GM23338 (cell line): Measurements from ENCODE around the gene CMSS1. TPM values are rescaled to one million over a fixed set of nuclear protein-coding genes. Genes with fewer than 3 reads are reported as not detected.

ENCODE experiments used
- ATAC-seq: fragments of 200-7000 bp; cut with Tn5 transposase; 3 replicates; pipeline ENCODE4 v1.9.1; 2020
- DNase-seq: peaks from one replicate; pipeline ENCODE4 v3.0.0-alpha.2; 2015; ENCODE audit warnings: low spot score
- H2AFZ ChIP-seq: fragments of 200-600 bp; sonication (generic); 2 replicates; pipeline ENCODE4 v1.8.0; 2016; ENCODE audit warnings: antibody characterized with exemption, mild to moderate bottlenecking, moderate library complexity
- H3F3A ChIP-seq: fragments of 200-600 bp; sonication (generic); replicated peaks from 2 replicates; pipeline ENCODE4 v1.8.0; 2017; ENCODE audit warnings: antibody characterized with exemption, mixed run types, low read depth
- H3K27ac ChIP-seq: fragments of 200-600 bp; sonication (generic); 2 replicates; pipeline ENCODE4 v1.6.1; 2016; ENCODE audit warnings: low read depth
- H3K27me3 ChIP-seq: fragments of 200-600 bp; sonication (generic); 2 replicates; pipeline ENCODE4 v1.8.0; 2016; ENCODE audit warnings: mild to moderate bottlenecking, mixed run types, moderate library complexity; ENCODE audit not compliant: insufficient read depth
- H3K36me3 ChIP-seq: fragments of 200-600 bp; sonication (generic); 2 replicates; pipeline ENCODE4 v1.8.0; 2016; ENCODE audit warnings: mild to moderate bottlenecking; ENCODE audit not compliant: insufficient read depth
- H3K4me1 ChIP-seq: fragments of 200-600 bp; sonication (generic); 2 replicates; pipeline ENCODE4 v1.8.0; 2016; ENCODE audit warnings: mild to moderate bottlenecking, moderate library complexity; ENCODE audit not compliant: insufficient read depth
- H3K4me2 ChIP-seq: fragments of 200-600 bp; sonication (generic); 2 replicates; pipeline ENCODE4 v1.7.1; 2017; ENCODE audit warnings: mixed run types
- H3K4me3 ChIP-seq: fragments of 200-600 bp; sonication (generic); 2 replicates; pipeline ENCODE4 v1.6.1; 2016; ENCODE audit warnings: mixed run types
- H3K79me2 ChIP-seq: fragments of 200-600 bp; sonication (generic); replicated peaks from 2 replicates; pipeline ENCODE4 v1.8.0; 2017; ENCODE audit warnings: mild to moderate bottlenecking; ENCODE audit not compliant: insufficient read depth
- H3K9me2 ChIP-seq: fragments of 200-600 bp; sonication (generic); 2 replicates; pipeline ENCODE4 v1.8.0; 2017; ENCODE audit not compliant: insufficient read depth
- H4K20me1 ChIP-seq: fragments of 200-600 bp; sonication (generic); replicated peaks from 2 replicates; pipeline ENCODE4 v1.8.0; 2017; ENCODE audit warnings: mild to moderate bottlenecking; ENCODE audit not compliant: insufficient read depth
- H3K27ac Mint-ChIP-seq: 2 replicates; pipeline ENCODE4 v1.8.0; 2020; ENCODE audit warnings: inconsistent platforms, mild to moderate bottlenecking, moderate library complexity, mixed read lengths
- H3K27me3 Mint-ChIP-seq: 3 replicates; pipeline ENCODE4 v1.8.0; 2022; ENCODE audit warnings: low read depth, mild to moderate bottlenecking, moderate library complexity, mixed read lengths, inconsistent platforms; ENCODE audit not compliant: insufficient read depth, poor library complexity
- H3K36me3 Mint-ChIP-seq: 3 replicates; pipeline ENCODE4 v1.8.0; 2021; ENCODE audit warnings: low read depth, mild to moderate bottlenecking, inconsistent platforms, moderate library complexity, mixed read lengths
- H3K4me1 Mint-ChIP-seq: 3 replicates; pipeline ENCODE4 v1.8.0; 2020; ENCODE audit warnings: mild to moderate bottlenecking, inconsistent platforms, mixed read lengths
- H3K4me3 Mint-ChIP-seq: 3 replicates; pipeline ENCODE4 v1.8.0; 2021; ENCODE audit warnings: moderate library complexity, mild to moderate bottlenecking, inconsistent platforms, mixed read lengths
- H3K9me3 Mint-ChIP-seq: 3 replicates; pipeline ENCODE4 v1.8.0; 2020; ENCODE audit warnings: moderate library complexity, mild to moderate bottlenecking, inconsistent platforms, mixed read lengths
- CREB1 ChIP-seq: fragments of 250-450 bp; sonication (Bioruptor Pico); IDR thresholded peaks from 2 replicates; pipeline ENCODE4 v1.5.0; 2020; ENCODE audit warnings: low read depth, mild to moderate bottlenecking, moderate library complexity
- CTCF ChIP-seq, 2 experiments: fragments of 200-600 bp in 1 of 2; sonication (generic) in 1 of 2; conservative IDR thresholded peaks; 2 replicates each; pipeline versions ENCODE4 v1.5.1 to v1.6.1; 2016 to 2017; ENCODE audit warnings: antibody characterized with exemption in 2 of 2, low read depth in 2 of 2, mild to moderate bottlenecking in 2 of 2, moderate library complexity in 1 of 2
- EZH2 ChIP-seq: fragments of 200-600 bp; sonication (generic); IDR thresholded peaks from one replicate; pipeline ENCODE4 v1.8.0; 2017; ENCODE audit warnings: antibody characterized with exemption, mild to moderate bottlenecking, low read depth; ENCODE audit not compliant: unreplicated experiment
- EZH2phosphoT487 ChIP-seq: fragments of 200-600 bp; sonication (generic); IDR thresholded peaks from one replicate; pipeline ENCODE4 v1.8.1; 2018; ENCODE audit warnings: antibody characterized with exemption; ENCODE audit not compliant: unreplicated experiment
- JUNB ChIP-seq: IDR thresholded peaks from one replicate; pipeline ENCODE4 v1.6.1; 2016; ENCODE audit warnings: antibody characterized with exemption; ENCODE audit not compliant: unreplicated experiment
- NANOG ChIP-seq: IDR thresholded peaks from 2 replicates; pipeline ENCODE4 v1.6.1; 2016; ENCODE audit warnings: antibody characterized with exemption, borderline replicate concordance
- POLR2AphosphoS5 ChIP-seq: IDR thresholded peaks from 2 replicates; pipeline ENCODE4 v1.6.1; 2016; ENCODE audit warnings: antibody characterized with exemption, low read depth
- REST ChIP-seq: IDR thresholded peaks from one replicate; pipeline ENCODE4 v1.6.1; 2018; ENCODE audit warnings: antibody characterized with exemption; ENCODE audit not compliant: unreplicated experiment
- STAT1 ChIP-seq: IDR thresholded peaks from one replicate; pipeline ENCODE4 v1.6.1; 2016; ENCODE audit warnings: antibody characterized with exemption; ENCODE audit not compliant: unreplicated experiment
- ZNF114 ChIP-seq: fragments of 250-450 bp; sonication (Bioruptor Pico); IDR thresholded peaks from 2 replicates; pipeline ENCODE4 v1.5.0; 2020; ENCODE audit warnings: mild to moderate bottlenecking, moderate library complexity
- ZNF331 ChIP-seq: fragments of 250-450 bp; sonication (Bioruptor Pico); IDR thresholded peaks from 2 replicates; pipeline ENCODE4 v1.5.0; 2020; ENCODE audit warnings: low read depth, mild to moderate bottlenecking, moderate library complexity
- polyA plus RNA-seq: library from polyadenylated mRNA; unstranded; fragments of >200 nt; fragmentation: Nextera tagmentation; extraction: Ambion mirVana; gene quantifications from 2 replicates; pipeline ENCODE4 v1.2.1, GENCODE V29; 2016
- total RNA-seq: library from RNA; depleted of rRNA; stranded (reverse); fragments of >200 nt; shearing (Covaris generic); gene quantifications from 2 replicates; pipeline ENCODE4 v1.2.3, GENCODE V29; 2014
- TF ChIP-seq, protein P1 (sequence below): fragments of 250-450 bp; sonication (Bioruptor Pico); IDR thresholded peaks from 2 replicates; pipeline ENCODE4 v1.5.0; 2020; ENCODE audit warnings: mild to moderate bottlenecking, moderate library complexity
- TF ChIP-seq, protein P2 (sequence below): IDR thresholded peaks from 2 replicates; pipeline ENCODE4 v1.6.1; 2016; ENCODE audit warnings: antibody characterized with exemption

The CMSS1 gene
- total and polyA plus RNA-seq, 2 experiments from 2014 or later: 39.4 to 187 TPM

DNA sequence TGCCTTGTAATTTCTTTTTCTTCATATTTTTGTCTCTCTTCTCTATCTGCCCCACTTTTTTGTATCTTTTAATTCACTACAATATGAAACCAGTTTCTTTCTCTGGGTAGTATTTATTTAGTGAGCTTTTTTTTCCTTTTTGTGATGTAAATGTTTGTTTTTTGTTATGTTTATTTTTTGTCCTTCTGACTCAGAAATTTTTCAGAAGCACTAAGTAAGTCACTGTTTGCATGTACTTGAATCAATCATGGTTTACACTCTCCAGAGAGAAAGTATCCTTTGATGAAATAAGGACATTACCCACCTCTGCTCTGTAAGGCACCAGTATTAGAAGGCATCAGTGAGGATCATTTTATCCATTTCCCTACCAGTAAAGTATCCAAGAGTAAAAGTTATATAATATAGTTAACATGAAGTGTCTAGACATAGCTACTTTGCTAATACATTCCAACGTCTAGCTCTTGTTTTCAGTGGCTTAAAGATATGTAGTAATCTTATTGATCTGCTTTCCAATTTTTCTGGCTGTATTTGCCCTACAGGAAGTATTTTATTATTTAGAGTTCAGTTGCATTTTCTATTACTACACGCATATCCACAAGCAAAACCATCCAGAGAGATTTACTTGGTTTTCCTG is 271.2 kb downstream of the CMSS1 start:
- H3K4me3 ChIP-seq: no peak overlapping the region
- peak overlapping the region; percentile 49 for H3K4me3 Mint-ChIP-seq
- ATAC-seq (no peak; the same call in 1 of the 3 replicates), DNase-seq (peak; percentile 59)
- peaks cover 4% of the 10 kb centered on the region for H3K27me3 Mint-ChIP-seq
- H3K9me2 ChIP-seq: no peaks in the 10 kb centered on the region
- peak overlapping the region; percentile 7; the same call in 1 of the 2 replicates for H3K4me2 ChIP-seq
- no peaks in the 10 kb centered on the region for H3K36me3 Mint-ChIP-seq
- no peaks in the 10 kb centered on the region for H3K36me3 ChIP-seq
- no peaks in the 10 kb centered on the region for H4K20me1 ChIP-seq
- H2AFZ ChIP-seq: no peak overlapping the region
- peak overlapping the region; percentile 30; the same call in 1 of the 2 replicates for H3K27ac Mint-ChIP-seq
- no peaks in the 10 kb centered on the region for H3K9me3 Mint-ChIP-seq
- no peak overlapping the region for H3K27ac ChIP-seq
- H3K27me3 ChIP-seq: no peaks in the 10 kb centered on the region
- H3K79me2 ChIP-seq: no peaks in the 10 kb centered on the region
- no peaks in the 10 kb centered on the region for H3F3A ChIP-seq
- H3K4me1 ChIP-seq: peaks cover 28% of the 10 kb centered on the region; the same call in 1 of the 2 replicates
- peaks cover 41% of the 10 kb centered on the region for H3K4me1 Mint-ChIP-seq
- TF ChIP-seq NANOG (no peak), STAT1 (no peak), REST (no peak), EZH2 (no peak), EZH2phosphoT487 (no peak), CTCF (conservative IDR thresholded peaks at IDR 0.05; ENCODE audit: low read depth in 2 of 2) (no peak), POLR2AphosphoS5 (no peak), ZNF331 (CRISPR knock-in tag) (no peak), CREB1 (CRISPR knock-in tag) (no peak), ZNF114 (no peak), JUNB (no peak)
- TF ChIP-seq, protein P1, sequence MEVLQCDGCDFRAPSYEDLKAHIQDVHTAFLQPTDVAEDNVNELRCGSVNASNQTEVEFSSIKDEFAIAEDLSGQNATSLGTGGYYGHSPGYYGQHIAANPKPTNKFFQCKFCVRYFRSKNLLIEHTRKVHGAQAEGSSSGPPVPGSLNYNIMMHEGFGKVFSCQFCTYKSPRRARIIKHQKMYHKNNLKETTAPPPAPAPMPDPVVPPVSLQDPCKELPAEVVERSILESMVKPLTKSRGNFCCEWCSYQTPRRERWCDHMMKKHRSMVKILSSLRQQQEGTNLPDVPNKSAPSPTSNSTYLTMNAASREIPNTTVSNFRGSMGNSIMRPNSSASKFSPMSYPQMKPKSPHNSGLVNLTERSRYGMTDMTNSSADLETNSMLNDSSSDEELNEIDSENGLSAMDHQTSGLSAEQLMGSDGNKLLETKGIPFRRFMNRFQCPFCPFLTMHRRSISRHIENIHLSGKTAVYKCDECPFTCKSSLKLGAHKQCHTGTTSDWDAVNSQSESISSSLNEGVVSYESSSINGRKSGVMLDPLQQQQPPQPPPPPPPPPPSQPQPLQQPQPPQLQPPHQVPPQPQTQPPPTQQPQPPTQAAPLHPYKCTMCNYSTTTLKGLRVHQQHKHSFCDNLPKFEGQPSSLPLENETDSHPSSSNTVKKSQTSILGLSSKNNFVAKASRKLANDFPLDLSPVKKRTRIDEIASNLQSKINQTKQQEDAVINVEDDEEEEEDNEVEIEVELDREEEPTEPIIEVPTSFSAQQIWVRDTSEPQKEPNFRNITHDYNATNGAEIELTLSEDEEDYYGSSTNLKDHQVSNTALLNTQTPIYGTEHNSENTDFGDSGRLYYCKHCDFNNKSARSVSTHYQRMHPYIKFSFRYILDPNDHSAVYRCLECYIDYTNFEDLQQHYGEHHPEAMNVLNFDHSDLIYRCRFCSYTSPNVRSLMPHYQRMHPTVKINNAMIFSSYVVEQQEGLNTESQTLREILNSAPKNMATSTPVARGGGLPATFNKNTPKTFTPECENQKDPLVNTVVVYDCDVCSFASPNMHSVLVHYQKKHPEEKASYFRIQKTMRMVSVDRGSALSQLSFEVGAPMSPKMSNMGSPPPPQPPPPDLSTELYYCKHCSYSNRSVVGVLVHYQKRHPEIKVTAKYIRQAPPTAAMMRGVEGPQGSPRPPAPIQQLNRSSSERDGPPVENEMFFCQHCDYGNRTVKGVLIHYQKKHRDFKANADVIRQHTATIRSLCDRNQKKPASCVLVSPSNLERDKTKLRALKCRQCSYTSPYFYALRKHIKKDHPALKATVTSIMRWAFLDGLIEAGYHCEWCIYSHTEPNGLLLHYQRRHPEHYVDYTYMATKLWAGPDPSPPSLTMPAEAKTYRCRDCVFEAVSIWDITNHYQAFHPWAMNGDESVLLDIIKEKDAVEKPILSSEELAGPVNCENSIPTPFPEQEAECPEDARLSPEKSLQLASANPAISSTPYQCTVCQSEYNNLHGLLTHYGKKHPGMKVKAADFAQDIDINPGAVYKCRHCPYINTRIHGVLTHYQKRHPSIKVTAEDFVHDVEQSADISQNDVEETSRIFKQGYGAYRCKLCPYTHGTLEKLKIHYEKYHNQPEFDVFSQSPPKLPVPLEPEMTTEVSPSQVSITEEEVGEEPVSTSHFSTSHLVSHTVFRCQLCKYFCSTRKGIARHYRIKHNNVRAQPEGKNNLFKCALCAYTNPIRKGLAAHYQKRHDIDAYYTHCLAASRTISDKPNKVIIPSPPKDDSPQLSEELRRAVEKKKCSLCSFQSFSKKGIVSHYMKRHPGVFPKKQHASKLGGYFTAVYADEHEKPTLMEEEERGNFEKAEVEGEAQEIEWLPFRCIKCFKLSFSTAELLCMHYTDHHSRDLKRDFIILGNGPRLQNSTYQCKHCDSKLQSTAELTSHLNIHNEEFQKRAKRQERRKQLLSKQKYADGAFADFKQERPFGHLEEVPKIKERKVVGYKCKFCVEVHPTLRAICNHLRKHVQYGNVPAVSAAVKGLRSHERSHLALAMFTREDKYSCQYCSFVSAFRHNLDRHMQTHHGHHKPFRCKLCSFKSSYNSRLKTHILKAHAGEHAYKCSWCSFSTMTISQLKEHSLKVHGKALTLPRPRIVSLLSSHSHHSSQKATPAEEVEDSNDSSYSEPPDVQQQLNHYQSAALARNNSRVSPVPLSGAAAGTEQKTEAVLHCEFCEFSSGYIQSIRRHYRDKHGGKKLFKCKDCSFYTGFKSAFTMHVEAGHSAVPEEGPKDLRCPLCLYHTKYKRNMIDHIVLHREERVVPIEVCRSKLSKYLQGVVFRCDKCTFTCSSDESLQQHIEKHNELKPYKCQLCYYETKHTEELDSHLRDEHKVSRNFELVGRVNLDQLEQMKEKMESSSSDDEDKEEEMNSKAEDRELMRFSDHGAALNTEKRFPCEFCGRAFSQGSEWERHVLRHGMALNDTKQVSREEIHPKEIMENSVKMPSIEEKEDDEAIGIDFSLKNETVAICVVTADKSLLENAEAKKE (CRISPR knock-in tag): no peak
- TF ChIP-seq, protein P2, sequence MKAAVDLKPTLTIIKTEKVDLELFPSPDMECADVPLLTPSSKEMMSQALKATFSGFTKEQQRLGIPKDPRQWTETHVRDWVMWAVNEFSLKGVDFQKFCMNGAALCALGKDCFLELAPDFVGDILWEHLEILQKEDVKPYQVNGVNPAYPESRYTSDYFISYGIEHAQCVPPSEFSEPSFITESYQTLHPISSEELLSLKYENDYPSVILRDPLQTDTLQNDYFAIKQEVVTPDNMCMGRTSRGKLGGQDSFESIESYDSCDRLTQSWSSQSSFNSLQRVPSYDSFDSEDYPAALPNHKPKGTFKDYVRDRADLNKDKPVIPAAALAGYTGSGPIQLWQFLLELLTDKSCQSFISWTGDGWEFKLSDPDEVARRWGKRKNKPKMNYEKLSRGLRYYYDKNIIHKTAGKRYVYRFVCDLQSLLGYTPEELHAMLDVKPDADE: no peak
